Mucosa of gallbladder (tissue), 1 donor: ENCODE results near the gene TCF12. TPM values are rescaled to one million over a fixed set of nuclear protein-coding genes. Genes with fewer than 3 reads are reported as not detected.

Experiments
- DNase-seq: peaks from one replicate; pipeline ENCODE4 v3.0.0-alpha.2; 2020; ENCODE audit warnings: low spot score
- total RNA-seq: library from RNA; stranded (reverse); gene quantifications from one replicate; pipeline ENCODE4 v1.2.1, GENCODE V29; 2021
- donor health status: DM: no; HTN: no; CAD: no.

Gene TCF12
- total RNA-seq, 1 donor from 2014 or later, result 112 TPM

- peak; percentile 33 for DNase-seq
Measured at GRCh38 chr15:57296473-57297162, 378.2 kb downstream of the TCF12 start.

- no peak for DNase-seq
Measured at GRCh38 chr15:57297163-57297593, 378.7 kb downstream of the TCF12 start.

GRCh38 chr15:57297630-57298029 lies 379.2 kb downstream of the TCF12 start:
- DNase-seq, result no peak

GRCh38 chr15:57298204-57298603 lies 379.8 kb downstream of the TCF12 start:
- DNase-seq, result no peak

GRCh38 chr15:57298843-57299550 lies 380.6 kb downstream of the TCF12 start:
- DNase-seq, result no peak

GRCh38 chr15:57301307-57301706 lies 382.9 kb downstream of the TCF12 start:
- DNase-seq, result no peak

- no peak for DNase-seq
Measured at GRCh38 chr15:57302640-57303257, 384.3 kb downstream of the TCF12 start.

- no peak for DNase-seq
Measured at GRCh38 chr15:57305009-57305408, 386.6 kb downstream of the TCF12 start.

- peak; percentile 81 for DNase-seq
Measured at GRCh38 chr15:57306161-57306943, 387.9 kb downstream of the TCF12 start.

- DNase-seq, result no peak
Measured at GRCh38 chr15:57306944-57307411, 388.5 kb downstream of the TCF12 start.

- no peak for DNase-seq
Measured at GRCh38 chr15:57307527-57308169, 389.2 kb downstream of the TCF12 start.

- DNase-seq, result no peak
Measured at GRCh38 chr15:57308170-57308545, 389.7 kb downstream of the TCF12 start.

- DNase-seq, result no peak
Measured at GRCh38 chr15:57309856-57310760, 391.7 kb downstream of the TCF12 start.

- DNase-seq, result no peak
Measured at GRCh38 chr15:57310876-57311275, 392.4 kb downstream of the TCF12 start.

- DNase-seq, result no peak
Measured at GRCh38 chr15:57312006-57312317, 393.5 kb downstream of the TCF12 start.

GRCh38 chr15:57312318-57313133 lies 394.1 kb downstream of the TCF12 start:
- no peak for DNase-seq

GRCh38 chr15:57313134-57313483 lies 394.7 kb downstream of the TCF12 start:
- DNase-seq, result no peak

GRCh38 chr15:57314221-57314620 lies 395.8 kb downstream of the TCF12 start:
- no peak for DNase-seq

- no peak for DNase-seq
Measured at GRCh38 chr15:57316451-57316850, 398.0 kb downstream of the TCF12 start.
